ENCODE data around the gene CCP110. TPM values are rescaled to one million over a fixed set of nuclear protein-coding genes. Genes with fewer than 3 reads are reported as not detected.

Gene CCP110
- polyA plus RNA-seq, 1 donor: 19.3 TPM

GRCh38 chr16:19599968-19600716 is 76.4 kb downstream of the CCP110 start:
- Histone ChIP-seq H3K4me1 (ENCODE audit: control insufficient read depth, insufficient read depth, low read length) (no peaks in the 10 kb centered on the region), H3K27me3 (ENCODE audit: control insufficient read depth, insufficient read depth, low read length) (no peaks in the 10 kb centered on the region), H3K36me3 (ENCODE audit: control insufficient read depth, insufficient read depth, low read length) (peaks cover 49% of the 10 kb centered on the region), H3K9me3 (ENCODE audit: control insufficient read depth, low read depth, low read length) (no peaks in the 10 kb centered on the region), H3K4me3 (ENCODE audit: low read length) (no peak overlapping the region), H3K27ac (ENCODE audit: low read length) (no peak overlapping the region)
- 100% methylated on average over 1 of the region's 5 CpGs for WGBS (ENCODE audit: insufficient coverage, low lambda C conversion rate)
- DNase-seq: no peak

GRCh38 chr16:19601083-19601976 is 77.6 kb downstream of the CCP110 start:
- Histone ChIP-seq H3K4me3 (ENCODE audit: low read length) (no peak overlapping the region), H3K9me3 (ENCODE audit: control insufficient read depth, low read depth, low read length) (no peaks in the 10 kb centered on the region), H3K27me3 (ENCODE audit: control insufficient read depth, insufficient read depth, low read length) (no peaks in the 10 kb centered on the region), H3K4me1 (ENCODE audit: control insufficient read depth, insufficient read depth, low read length) (no peaks in the 10 kb centered on the region), H3K36me3 (ENCODE audit: control insufficient read depth, insufficient read depth, low read length) (peaks cover 55% of the 10 kb centered on the region), H3K27ac (ENCODE audit: low read length) (no peak overlapping the region)
- 52% methylated on average over 5 of the region's 13 CpGs for WGBS (ENCODE audit: insufficient coverage, low lambda C conversion rate)
- peak in 1 of 2 donors; percentile 25 for DNase-seq

Other genes with a start within 250 kb of the CCP110 start
- gene CLEC19A, start 238.2 kb upstream of the CCP110 start, polyA plus RNA-seq: not detected
- gene TMC5, start 106.1 kb upstream of the CCP110 start, polyA plus RNA-seq: 17.3 TPM
- gene GDE1, start 1.8 kb upstream of the CCP110 start, polyA plus RNA-seq: 76.0 TPM
- 53.2 TPM for gene VPS35L, start 31.8 kb downstream of the CCP110 start, polyA plus RNA-seq
- gene KNOP1, start 194.3 kb downstream of the CCP110 start, polyA plus RNA-seq: 28.0 TPM
- gene IQCK, start 194.3 kb downstream of the CCP110 start, polyA plus RNA-seq: 14.0 TPM